Ishikawa (cell line): Measurements from ENCODE around the gene ABCC8.
A peak's percentile ranks its signal among the peaks of the same experiment; 100 is the strongest.

Experiments
- CEBPB ChIP-seq: IDR thresholded peaks from 2 replicates; pipeline ENCODE4 v1.6.1; 2012
- CREB1 ChIP-seq: IDR thresholded peaks from 2 replicates; pipeline ENCODE4 v1.6.1; 2012; ENCODE audit warnings: low read depth
- EGR1 ChIP-seq: IDR thresholded peaks from 2 replicates; pipeline ENCODE4 v1.6.1; 2012
- EP300 ChIP-seq: IDR thresholded peaks from 2 replicates; pipeline ENCODE4 v1.6.1; 2012; ENCODE audit warnings: borderline replicate concordance
- FOXM1 ChIP-seq: IDR thresholded peaks from 2 replicates; pipeline ENCODE4 v1.6.1; 2012; ENCODE audit warnings: low read depth, borderline replicate concordance
- MAX ChIP-seq: IDR thresholded peaks from 2 replicates; pipeline ENCODE4 v1.6.1; 2012
- NFIC ChIP-seq: IDR thresholded peaks from 2 replicates; pipeline ENCODE4 v1.6.1; 2012
- RAD21 ChIP-seq: IDR thresholded peaks from 2 replicates; pipeline ENCODE4 v1.6.1; 2012; ENCODE audit warnings: low read depth
- TAF1 ChIP-seq: IDR thresholded peaks from 2 replicates; pipeline ENCODE4 v1.6.1; 2012; ENCODE audit warnings: low read depth, mild to moderate bottlenecking
- TCF12 ChIP-seq: IDR thresholded peaks from 2 replicates; pipeline ENCODE4 v1.6.1; 2012; ENCODE audit warnings: low read depth
- TEAD4 ChIP-seq: IDR thresholded peaks from 2 replicates; pipeline ENCODE4 v1.6.1; 2012
- YY1 ChIP-seq: IDR thresholded peaks from 2 replicates; pipeline ENCODE4 v1.6.1; 2012; ENCODE audit warnings: low read depth
- ZBTB7A ChIP-seq: IDR thresholded peaks from 2 replicates; pipeline ENCODE4 v1.6.1; 2012; ENCODE audit warnings: low read depth
- TF ChIP-seq, protein P1 (sequence below): IDR thresholded peaks from 2 replicates; pipeline ENCODE4 v1.6.1; 2012; ENCODE audit warnings: low read depth, mild to moderate bottlenecking
- TF ChIP-seq, protein P2 (sequence below): IDR thresholded peaks from 2 replicates; pipeline ENCODE4 v1.6.1; 2012

ABCC8 gene

GRCh38 chr11:17502630-17503029 lies 26.0 kb upstream of the ABCC8 start:
- TF ChIP-seq, protein P1, sequence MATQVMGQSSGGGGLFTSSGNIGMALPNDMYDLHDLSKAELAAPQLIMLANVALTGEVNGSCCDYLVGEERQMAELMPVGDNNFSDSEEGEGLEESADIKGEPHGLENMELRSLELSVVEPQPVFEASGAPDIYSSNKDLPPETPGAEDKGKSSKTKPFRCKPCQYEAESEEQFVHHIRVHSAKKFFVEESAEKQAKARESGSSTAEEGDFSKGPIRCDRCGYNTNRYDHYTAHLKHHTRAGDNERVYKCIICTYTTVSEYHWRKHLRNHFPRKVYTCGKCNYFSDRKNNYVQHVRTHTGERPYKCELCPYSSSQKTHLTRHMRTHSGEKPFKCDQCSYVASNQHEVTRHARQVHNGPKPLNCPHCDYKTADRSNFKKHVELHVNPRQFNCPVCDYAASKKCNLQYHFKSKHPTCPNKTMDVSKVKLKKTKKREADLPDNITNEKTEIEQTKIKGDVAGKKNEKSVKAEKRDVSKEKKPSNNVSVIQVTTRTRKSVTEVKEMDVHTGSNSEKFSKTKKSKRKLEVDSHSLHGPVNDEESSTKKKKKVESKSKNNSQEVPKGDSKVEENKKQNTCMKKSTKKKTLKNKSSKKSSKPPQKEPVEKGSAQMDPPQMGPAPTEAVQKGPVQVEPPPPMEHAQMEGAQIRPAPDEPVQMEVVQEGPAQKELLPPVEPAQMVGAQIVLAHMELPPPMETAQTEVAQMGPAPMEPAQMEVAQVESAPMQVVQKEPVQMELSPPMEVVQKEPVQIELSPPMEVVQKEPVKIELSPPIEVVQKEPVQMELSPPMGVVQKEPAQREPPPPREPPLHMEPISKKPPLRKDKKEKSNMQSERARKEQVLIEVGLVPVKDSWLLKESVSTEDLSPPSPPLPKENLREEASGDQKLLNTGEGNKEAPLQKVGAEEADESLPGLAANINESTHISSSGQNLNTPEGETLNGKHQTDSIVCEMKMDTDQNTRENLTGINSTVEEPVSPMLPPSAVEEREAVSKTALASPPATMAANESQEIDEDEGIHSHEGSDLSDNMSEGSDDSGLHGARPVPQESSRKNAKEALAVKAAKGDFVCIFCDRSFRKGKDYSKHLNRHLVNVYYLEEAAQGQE, result no peak

GRCh38 chr11:17500673-17501072 lies 24.0 kb upstream of the ABCC8 start:
- TF ChIP-seq, protein P2, sequence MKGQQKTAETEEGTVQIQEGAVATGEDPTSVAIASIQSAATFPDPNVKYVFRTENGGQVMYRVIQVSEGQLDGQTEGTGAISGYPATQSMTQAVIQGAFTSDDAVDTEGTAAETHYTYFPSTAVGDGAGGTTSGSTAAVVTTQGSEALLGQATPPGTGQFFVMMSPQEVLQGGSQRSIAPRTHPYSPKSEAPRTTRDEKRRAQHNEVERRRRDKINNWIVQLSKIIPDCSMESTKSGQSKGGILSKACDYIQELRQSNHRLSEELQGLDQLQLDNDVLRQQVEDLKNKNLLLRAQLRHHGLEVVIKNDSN, result no peak
- TF ChIP-seq NFIC, result no peak
- no peak for TF ChIP-seq EGR1
- TF ChIP-seq TAF1, result no peak
- TF ChIP-seq, protein P1, result no peak
- TF ChIP-seq FOXM1, result no peak

- no peak for TF ChIP-seq CEBPB
- no peak for TF ChIP-seq FOXM1
- TF ChIP-seq, protein P2, result no peak
- TF ChIP-seq TAF1, result no peak
- TF ChIP-seq RAD21, result no peak
- TF ChIP-seq EGR1, result no peak
Observed at GRCh38 chr11:17498475-17498874, 21.8 kb upstream of the ABCC8 start.

DNA sequence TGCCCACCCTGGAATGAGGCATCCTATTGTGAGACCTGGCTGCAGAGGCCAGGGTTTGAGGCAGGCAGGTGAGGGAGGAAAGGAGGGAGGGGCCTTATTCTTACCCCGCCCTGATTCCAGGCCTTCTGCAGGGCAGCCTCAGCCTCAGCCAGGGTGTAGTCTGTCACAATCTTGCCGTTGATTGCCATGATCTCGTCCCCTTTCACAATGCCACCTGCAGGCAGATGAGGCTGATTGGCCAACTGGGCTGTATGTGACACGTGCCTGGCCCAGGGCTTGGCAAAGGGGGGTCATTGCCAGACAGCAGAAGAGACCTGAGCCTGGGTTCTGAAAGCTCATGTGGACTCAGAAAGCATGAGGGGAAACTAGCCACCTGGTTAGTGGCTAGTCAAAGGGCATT lies 21.4 kb upstream of the ABCC8 start:
- TF ChIP-seq YY1, result no peak
- TF ChIP-seq TCF12, result no peak
- 0 out of 2 replicates have a peak, but pooled peaks have one; percentile 10 for TF ChIP-seq CEBPB
- no peak for TF ChIP-seq RAD21
- TF ChIP-seq, protein P2, result peak; percentile 54; the same call in 1 of the 2 replicates
- no peak for TF ChIP-seq TEAD4
- no peak for TF ChIP-seq MAX
- TF ChIP-seq EP300, result no peak

DNA sequence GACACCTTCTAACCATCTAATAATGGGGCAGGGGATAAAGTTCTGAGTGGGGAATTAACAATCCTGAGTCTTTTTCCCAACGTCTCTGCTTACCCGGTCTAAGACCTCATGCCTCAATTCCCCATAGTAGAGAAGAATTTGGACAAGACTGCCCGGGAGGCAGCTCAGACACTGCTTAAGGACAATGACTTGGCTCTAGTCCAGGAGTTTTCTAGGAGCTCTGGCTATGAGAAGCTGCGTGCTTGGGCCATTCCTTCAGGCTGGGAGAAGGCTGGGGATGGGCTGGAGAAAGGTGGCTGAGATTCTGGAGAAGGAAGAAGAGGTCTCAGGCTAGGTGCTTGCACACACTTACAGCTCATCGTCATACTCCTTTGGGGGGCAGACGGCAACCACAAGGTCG lies 19.8 kb upstream of the ABCC8 start:
- TF ChIP-seq NFIC (peak; percentile 67), TAF1 (no peak)

DNA sequence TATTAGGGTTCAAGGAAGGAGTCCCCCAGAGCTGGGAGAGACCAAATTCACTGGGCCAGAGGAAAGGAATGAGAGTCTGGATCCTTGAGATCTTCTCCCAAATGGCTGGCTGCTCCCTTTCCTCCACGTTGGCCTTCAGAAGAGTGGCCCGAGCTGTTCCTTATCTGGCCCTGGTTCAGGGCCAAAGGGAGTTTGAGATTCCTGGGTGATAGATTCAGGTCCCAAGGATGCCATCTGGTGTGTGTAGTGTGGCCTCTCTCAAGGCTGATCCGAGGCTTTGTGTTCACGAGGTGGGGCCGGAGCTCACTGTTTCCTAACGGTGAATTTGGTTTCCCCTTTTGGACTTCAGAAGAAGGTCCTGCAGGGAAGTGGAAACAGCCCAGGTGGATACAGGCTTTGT lies 17.4 kb upstream of the ABCC8 start:
- no peak for TF ChIP-seq EGR1
- TF ChIP-seq YY1, result no peak
- no peak for TF ChIP-seq ZBTB7A
- TF ChIP-seq, protein P1, result no peak
- TF ChIP-seq, protein P2, result no peak
- no peak for TF ChIP-seq FOXM1
- TF ChIP-seq NFIC, result no peak
- no peak for TF ChIP-seq TEAD4
- no peak for TF ChIP-seq CEBPB
- TF ChIP-seq RAD21, result no peak
- no peak for TF ChIP-seq MAX
- TF ChIP-seq CREB1, result no peak
- TF ChIP-seq TAF1, result no peak
- TF ChIP-seq TCF12, result no peak
- no peak for TF ChIP-seq EP300
